Testis (tissue), 3 donors: Measurements from ENCODE around the gene SMARCD1. TPM values are rescaled to one million over a fixed set of nuclear protein-coding genes. Genes with fewer than 3 reads are reported as not detected.

ENCODE experiments used
- DNase-seq: peaks from one replicate; pipeline ENCODE4 v3.0.0-alpha.2; 2019
- H3K27ac ChIP-seq, 2 donors: fragments of 200-600 bp; sonication (generic); one replicate each; pipeline ENCODE4 v1.5.1; 2019
- H3K27me3 ChIP-seq: fragments of 200-600 bp; sonication (generic); one replicate; pipeline ENCODE4 v1.5.1; 2019
- H3K36me3 ChIP-seq: fragments of 200-600 bp; sonication (generic); one replicate; pipeline ENCODE4 v1.5.1; 2017; ENCODE audit warnings: low read depth; ENCODE audit errors: missing control alignments
- H3K4me1 ChIP-seq: fragments of 200-600 bp; sonication (generic); one replicate; pipeline ENCODE4 v1.5.1; 2019
- H3K4me3 ChIP-seq, 2 donors: fragments of 200-600 bp; sonication (generic); one replicate each; pipeline ENCODE4 v1.5.1; 2017 to 2019
- H3K9me3 ChIP-seq: fragments of 200-600 bp; sonication (generic); one replicate; pipeline ENCODE4 v1.5.1; 2017
- CTCF ChIP-seq, 3 experiments: fragments of 450-650 bp in 2 of 3; fragments of 200-600 bp in 1 of 3; sonication (generic) in 1 of 3; IDR thresholded peaks; one replicate each; pipeline ENCODE4 v1.5.1; 2016 to 2019; ENCODE audit warnings: antibody characterized with exemption in 3 of 3, mild to moderate bottlenecking in 2 of 3, moderate library complexity in 1 of 3
- POLR2A ChIP-seq: fragments of 450-650 bp; IDR thresholded peaks from one replicate; pipeline ENCODE4 v1.6.1; 2017; ENCODE audit warnings: antibody characterized with exemption, mild to moderate bottlenecking, moderate library complexity
- WGBS, 2 donors: methylation state at CpG; one replicate each; pipeline ENCODE4 v1.1.5; 2018; 5-methylcytosine and 5-hydroxymethylcytosine counted together
- intact Hi-C: fragments of 100-400 bp; cut with DNase I; formaldehyde crosslinking; loops from one replicate; pipeline ENCODE4 v1.15.1; 2023; ENCODE audit warnings: low total_unique reads
- polyA plus RNA-seq: library from polyadenylated mRNA; stranded (reverse); fragments of 350-450 nt; fragmentation: Illumina TruSeq; extraction: RNeasy Lipid Tissue Mini Kit (QIAGEN cat#74804); gene quantifications from one replicate; pipeline ENCODE4 v1.2.3, GENCODE V29; 2014; ENCODE audit warnings: low read depth, low replicate concordance; ENCODE audit not compliant: insufficient read depth
- total RNA-seq, 2 donors: library from RNA; depleted of rRNA; stranded (reverse); fragments of >200 nt; gene quantifications; one replicate each; pipeline ENCODE4 v1.2.3, GENCODE V29; 2016

Gene SMARCD1
- total and polyA plus RNA-seq, 3 donors from 2014 or later = 67.3 to 99.0 (median 87.6) TPM

GRCh38 chr12:50111395-50111692 is 26.2 kb downstream of the SMARCD1 start:
- peaks cover 16% of the 10 kb centered on the region for H3K4me1 ChIP-seq
- WGBS, 2 donors = 7 to 8% methylated on average over 19 of the region's 19 CpGs
- no peak for DNase-seq
- no peaks in the 10 kb centered on the region for H3K9me3 ChIP-seq
- no peaks in the 10 kb centered on the region for H3K36me3 ChIP-seq
- no peaks in the 10 kb centered on the region for H3K27me3 ChIP-seq
- peak overlapping the region in 1 of 2 donors; percentile 53 for H3K27ac ChIP-seq
- intact Hi-C loops = no loop called here
- TF ChIP-seq CTCF (IDR thresholded peaks at IDR 0.05) (no peak), POLR2A (no peak)
- H3K4me3 ChIP-seq = peak overlapping the region; percentile 24 to 88

- intact Hi-C loops = no loop called here
- Histone ChIP-seq H3K27ac (peak within 1 kb of the TSS; percentile 69 to 86), H3K4me1 (peaks cover 18% of the 10 kb centered on the region), H3K36me3 (no peaks in the 10 kb centered on the region), H3K4me3 (peak within 1 kb of the TSS; percentile 72 to 88), H3K27me3 (no peaks in the 10 kb centered on the region), H3K9me3 (no peaks in the 10 kb centered on the region)
- 0% methylated on average over 46 to 56 of the region's 59 CpGs for WGBS, 2 donors
- TF ChIP-seq CTCF (IDR thresholded peaks at IDR 0.05) (peak; percentile 83 to 94 (median 91)), POLR2A (peak; percentile 66)
- DNase-seq = peak; percentile 100
Observed at GRCh38 chr12:50111693-50112455, 26.7 kb downstream of the SMARCD1 start, which contains the start of gene COX14. TSS of gene COX14 (plus strand) at chr12:50112236. CDS start at chr12:50120044, 7,808 bp downstream.

- Histone ChIP-seq H3K36me3 (no peaks in the 10 kb centered on the region), H3K4me1 (peaks cover 22% of the 10 kb centered on the region), H3K27ac (peak overlapping the region; percentile 69 to 86), H3K27me3 (no peaks in the 10 kb centered on the region), H3K4me3 (peak overlapping the region; percentile 72 to 88), H3K9me3 (no peaks in the 10 kb centered on the region)
- WGBS, 2 donors = 9 to 13% methylated on average over 26 of the region's 26 CpGs
- DNase-seq = peak; percentile 53
- intact Hi-C loops = no loop called here
- TF ChIP-seq CTCF (IDR thresholded peaks at IDR 0.05) = no peak
- no peak for TF ChIP-seq POLR2A
Observed at GRCh38 chr12:50112456-50113218, 27.5 kb downstream of the SMARCD1 start.

- Histone ChIP-seq H3K27me3 (no peaks in the 10 kb centered on the region), H3K9me3 (no peaks in the 10 kb centered on the region), H3K27ac (peak overlapping the region in 1 of 2 donors; percentile 36), H3K4me1 (peaks cover 6% of the 10 kb centered on the region), H3K4me3 (no peak overlapping the region), H3K36me3 (no peaks in the 10 kb centered on the region)
- WGBS, 2 donors = 73 to 79% methylated on average over 6 of the region's 6 CpGs
- intact Hi-C loops = no loop called here
- TF ChIP-seq CTCF (IDR thresholded peaks at IDR 0.05) (no peak), POLR2A (no peak)
- no peak for DNase-seq
Observed at GRCh38 chr12:50117057-50117622, 32.0 kb downstream of the SMARCD1 start.
